IPS-NIHi11 (cell line): ENCODE results near the gene GABBR2.

Source experiments
- DNase-seq: peaks from one replicate; pipeline ENCODE4 v3.0.0; 2012; ENCODE audit warnings: mixed read lengths, low spot score

Gene GABBR2

GRCh38 chr9:98342820-98343210, 365.9 kb downstream of the GABBR2 start:
- DNase-seq: no peak

- DNase-seq: no peak
Measured at GRCh38 chr9:98342098-98342819, 366.5 kb downstream of the GABBR2 start.

GRCh38 chr9:98341157-98342097, 367.3 kb downstream of the GABBR2 start:
- no peak for DNase-seq

- DNase-seq: no peak
Measured at GRCh38 chr9:98339987-98340800, 368.5 kb downstream of the GABBR2 start.

- no peak for DNase-seq
Measured at GRCh38 chr9:98335661-98336060, 373.1 kb downstream of the GABBR2 start.

GRCh38 chr9:98334796-98335195, 373.9 kb downstream of the GABBR2 start:
- no peak for DNase-seq

- no peak for DNase-seq
Measured at GRCh38 chr9:98333703-98334582, 374.8 kb downstream of the GABBR2 start.

GRCh38 chr9:98332405-98332831, 376.3 kb downstream of the GABBR2 start:
- DNase-seq: no peak

- DNase-seq: no peak
Measured at GRCh38 chr9:98331536-98332259, 377.0 kb downstream of the GABBR2 start.

- DNase-seq: no peak
Measured at GRCh38 chr9:98330831-98331230, 377.9 kb downstream of the GABBR2 start.

- DNase-seq: no peak
Measured at GRCh38 chr9:98329904-98330303, 378.8 kb downstream of the GABBR2 start.

GRCh38 chr9:98329281-98329680, 379.5 kb downstream of the GABBR2 start:
- no peak for DNase-seq

GRCh38 chr9:98328770-98329169, 380.0 kb downstream of the GABBR2 start:
- DNase-seq: no peak

- DNase-seq: no peak
Measured at GRCh38 chr9:98328141-98328540, 380.6 kb downstream of the GABBR2 start.

GRCh38 chr9:98327249-98327561, 381.5 kb downstream of the GABBR2 start:
- no peak for DNase-seq

- no peak for DNase-seq
Measured at GRCh38 chr9:98326459-98327248, 382.1 kb downstream of the GABBR2 start.

- DNase-seq: no peak
Measured at GRCh38 chr9:98324801-98325200, 383.9 kb downstream of the GABBR2 start.

GRCh38 chr9:98323831-98324135, 385.0 kb downstream of the GABBR2 start:
- no peak for DNase-seq

GRCh38 chr9:98323051-98323830, 385.5 kb downstream of the GABBR2 start:
- DNase-seq: no peak
